CD14-positive monocyte (primary cell): ENCODE data around the gene NPEPL1. TPM values are rescaled to one million over a fixed set of nuclear protein-coding genes. Genes with fewer than 3 reads are reported as not detected.

Source experiments
- DNase-seq, 3 donors: peaks; one replicate each; pipeline ENCODE4 v3.0.0-alpha.2; 2011 to 2022
- H2AFZ ChIP-seq: 2 replicates; pipeline ENCODE4 v1.6.0; 2012; ENCODE audit warnings: mild to moderate bottlenecking, low read depth, low read length, inconsistent platforms; ENCODE audit not compliant: insufficient read depth, poor library complexity, severe bottlenecking
- H3K27ac ChIP-seq, 2 donors: 1 replicate in 1 of 2; 2 replicates in 1 of 2; pipeline ENCODE4 v1.5.1; 2012 to 2013; ENCODE audit warnings: low read length in 2 of 2, control low read depth in 1 of 2, inconsistent platforms in 1 of 2, low read depth in 1 of 2, mild to moderate bottlenecking in 1 of 2
- H3K27me3 ChIP-seq, 2 donors: one replicate each; pipeline versions ENCODE4 v1.6.0 to v1.6.1; 2011 to 2013; ENCODE audit warnings: low read length in 2 of 2; ENCODE audit not compliant: control insufficient read depth in 2 of 2, insufficient read depth in 2 of 2
- H3K36me3 ChIP-seq, 2 donors: replicated peaks in 1 of 2; 1 replicate in 1 of 2; 2 replicates in 1 of 2; pipeline versions ENCODE4 v1.5.1 to v1.6.1; 2012 to 2013; ENCODE audit warnings: low read length in 2 of 2, control low read depth in 1 of 2, inconsistent platforms in 1 of 2, mild to moderate bottlenecking in 1 of 2; ENCODE audit not compliant: insufficient read depth in 2 of 2, control insufficient read depth in 1 of 2
- H3K4me1 ChIP-seq, 2 donors: 1 replicate in 1 of 2; 2 replicates in 1 of 2; pipeline versions ENCODE4 v1.5.1 to v1.6.1; 2012 to 2013; ENCODE audit warnings: low read length in 2 of 2, control low read depth in 1 of 2, inconsistent platforms in 1 of 2, mild to moderate bottlenecking in 1 of 2, moderate library complexity in 1 of 2; ENCODE audit not compliant: insufficient read depth in 2 of 2, control insufficient read depth in 1 of 2
- H3K4me2 ChIP-seq: replicated peaks from 2 replicates; pipeline ENCODE3; 2012; ENCODE audit warnings: low read length, moderate library complexity, mild to moderate bottlenecking; ENCODE audit not compliant: poor library complexity, severe bottlenecking; ENCODE audit errors: extremely low read depth
- H3K4me3 ChIP-seq, 3 experiments: fragments of 200-600 bp in 1 of 3; sonication (generic) in 1 of 3; replicated peaks in 1 of 3; 1 replicate in 2 of 3; 2 replicates in 1 of 3; pipeline ENCODE4 v1.5.1; 2011 to 2013; ENCODE audit warnings: low read length in 3 of 3, mild to moderate bottlenecking in 3 of 3, control low read depth in 2 of 3, low read depth in 2 of 3, inconsistent platforms in 1 of 3, moderate library complexity in 1 of 3
- H3K79me2 ChIP-seq: 2 replicates; pipeline ENCODE4 v1.6.0; 2012; ENCODE audit warnings: mild to moderate bottlenecking, control low read depth, inconsistent platforms, low read length, moderate library complexity; ENCODE audit not compliant: insufficient read depth
- H3K9ac ChIP-seq: 2 replicates; pipeline ENCODE4 v1.6.0; 2017; ENCODE audit warnings: low read length, mild to moderate bottlenecking; ENCODE audit not compliant: insufficient read depth, poor library complexity, severe bottlenecking
- H3K9me3 ChIP-seq, 2 donors: replicated peaks in 1 of 2; 1 replicate in 1 of 2; 2 replicates in 1 of 2; pipeline versions ENCODE4 v1.5.1 to v1.6.1; 2012 to 2013; ENCODE audit warnings: low read length in 2 of 2, control low read depth in 1 of 2; ENCODE audit not compliant: control insufficient read depth in 1 of 2, insufficient read depth in 1 of 2
- H4K20me1 ChIP-seq: 2 replicates; pipeline ENCODE4 v1.6.0; 2012; ENCODE audit warnings: mild to moderate bottlenecking, low read length, control low read depth, moderate library complexity; ENCODE audit not compliant: insufficient read depth
- H3K27ac Mint-ChIP-seq, 7 donors: one replicate each; pipeline ENCODE4 v1.8.0; 2020; ENCODE audit warnings: mild to moderate bottlenecking in 7 of 7, mixed read lengths in 7 of 7, moderate library complexity in 6 of 7, inconsistent platforms in 2 of 7
- H3K27me3 Mint-ChIP-seq, 3 donors: one replicate each; pipeline ENCODE4 v1.8.0; 2021 to 2022; ENCODE audit warnings: low read depth in 3 of 3, mild to moderate bottlenecking in 3 of 3, mixed read lengths in 3 of 3, moderate library complexity in 3 of 3, inconsistent platforms in 1 of 3
- H3K36me3 Mint-ChIP-seq, 2 donors: one replicate each; pipeline ENCODE4 v1.8.0; 2020; ENCODE audit warnings: mixed read lengths in 2 of 2, inconsistent platforms in 1 of 2, mild to moderate bottlenecking in 1 of 2
- H3K4me1 Mint-ChIP-seq: one replicate; pipeline ENCODE4 v1.8.0; 2020; ENCODE audit warnings: mild to moderate bottlenecking, mixed read lengths
- H3K4me3 Mint-ChIP-seq, 2 donors: one replicate each; pipeline ENCODE4 v1.8.0; 2020; ENCODE audit warnings: mild to moderate bottlenecking in 2 of 2, mixed read lengths in 2 of 2, moderate library complexity in 1 of 2
- H3K9me3 Mint-ChIP-seq, 7 donors: one replicate each; pipeline ENCODE4 v1.8.0; 2020 to 2022; ENCODE audit warnings: mixed read lengths in 7 of 7, mild to moderate bottlenecking in 6 of 7, moderate library complexity in 6 of 7, inconsistent platforms in 2 of 7
- WGBS: methylation state at CpG from one replicate; pipeline ENCODE4 v1.1.5; 2013; ENCODE audit warnings: missing lambda C conversion rate; ENCODE audit not compliant: insufficient coverage; 5-methylcytosine and 5-hydroxymethylcytosine counted together
- intact Hi-C, 2 donors: fragments of 100-400 bp; cut with micrococcal nuclease; formaldehyde crosslinking; loops; one replicate each; pipeline versions ENCODE4 v1.15.0 to v1.15.1; 2023
- polyA plus RNA-seq, 3 donors: library from polyadenylated mRNA; depleted of rRNA in 1 of 3; unstranded in 2 of 3; stranded (reverse) in 1 of 3; fragments of 300-500 nt in 2 of 3; fragments of >200 nt in 1 of 3; fragmentation: Illumina TruSeq in 2 of 3; gene quantifications; 1 replicate in 2 of 3; 2 replicates in 1 of 3; pipeline ENCODE4 v1.2.3, GENCODE V29; 2012 to 2021
- TF ChIP-seq, protein P1 (sequence below): fragments of 200-600 bp; IDR thresholded peaks from one replicate; pipeline ENCODE4 v1.8.0; 2022; ENCODE audit warnings: antibody characterized with exemption, mild to moderate bottlenecking

Gene NPEPL1
- polyA plus RNA-seq, 3 donors = 37.6 to 109 (median 39.6) TPM

DNA sequence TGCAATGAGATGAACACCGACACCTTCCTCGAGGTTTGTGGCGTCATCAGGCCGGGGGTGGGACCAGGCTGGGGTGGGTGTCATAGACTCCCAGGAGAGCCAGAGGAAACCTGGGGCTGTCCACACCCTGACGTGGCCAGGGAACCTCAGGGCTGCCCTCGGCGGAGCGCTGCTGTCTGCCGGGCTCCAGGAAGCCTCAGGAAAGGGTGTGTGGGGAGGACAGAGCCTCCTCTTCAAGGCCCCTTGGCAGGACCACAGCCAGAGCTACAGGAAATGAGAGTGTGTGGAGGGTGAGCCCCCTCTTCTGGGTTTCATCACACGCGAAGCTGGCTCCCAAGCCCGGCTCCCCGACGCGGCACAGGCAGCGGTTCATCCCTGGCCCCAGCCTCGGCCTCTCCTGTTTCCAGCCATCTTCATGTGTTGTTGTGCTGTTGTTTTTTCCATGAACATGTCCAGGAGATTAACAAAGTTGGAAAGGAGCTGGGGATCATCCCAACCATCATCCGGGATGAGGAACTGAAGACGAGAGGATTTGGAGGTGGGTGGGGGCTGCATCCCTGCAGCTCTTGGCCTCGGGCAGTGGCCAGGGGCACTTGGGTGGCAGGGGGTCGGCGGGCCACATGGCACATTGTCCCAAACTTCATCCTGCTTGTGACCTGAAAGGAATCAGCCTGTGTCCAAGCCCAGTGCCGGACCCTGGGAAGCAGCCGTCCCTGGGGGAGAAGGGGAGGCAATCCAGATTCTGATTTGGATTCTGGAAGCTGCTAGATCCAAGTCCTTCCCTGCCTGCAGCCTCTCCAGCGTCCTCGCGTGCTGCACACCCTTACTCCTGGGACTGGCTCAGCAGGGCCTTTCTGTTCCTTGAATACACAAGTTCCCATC is 6.4 kb downstream of the NPEPL1 start:
- Mint-ChIP-seq H3K9me3 (peaks cover 0 to 1% (median 0%) of the 10 kb centered on the region in 7 donors), H3K36me3 (peaks cover 28 to 42% of the 10 kb centered on the region in 2 donors), H3K4me1 (no peaks in the 10 kb centered on the region), H3K4me3 (no peak overlapping the region), H3K27ac (peak overlapping the region in 1 of 7 donors; percentile 26), H3K27me3 (peaks cover 0 to 2% (median 0%) of the 10 kb centered on the region in 3 donors)
- Histone ChIP-seq H3K9ac (no peak overlapping the region), H4K20me1 (peaks cover 5% of the 10 kb centered on the region), H3K4me1 (peaks cover 9 to 11% of the 10 kb centered on the region in 2 donors), H3K27me3 (no peaks in the 10 kb centered on the region), H3K27ac (no peak overlapping the region), H3K79me2 (peaks cover 10% of the 10 kb centered on the region), H3K4me2 (no peak overlapping the region), H2AFZ (no peak overlapping the region), H3K9me3 (no peaks in the 10 kb centered on the region), H3K4me3 (no peak overlapping the region), H3K36me3 (peaks cover 85 to 92% of the 10 kb centered on the region in 2 donors)
- DNase-seq = no peak
- intact Hi-C loops = no loop called here
- 88% methylated on average over 26 of the region's 27 CpGs for WGBS
- TF ChIP-seq, protein P1, sequence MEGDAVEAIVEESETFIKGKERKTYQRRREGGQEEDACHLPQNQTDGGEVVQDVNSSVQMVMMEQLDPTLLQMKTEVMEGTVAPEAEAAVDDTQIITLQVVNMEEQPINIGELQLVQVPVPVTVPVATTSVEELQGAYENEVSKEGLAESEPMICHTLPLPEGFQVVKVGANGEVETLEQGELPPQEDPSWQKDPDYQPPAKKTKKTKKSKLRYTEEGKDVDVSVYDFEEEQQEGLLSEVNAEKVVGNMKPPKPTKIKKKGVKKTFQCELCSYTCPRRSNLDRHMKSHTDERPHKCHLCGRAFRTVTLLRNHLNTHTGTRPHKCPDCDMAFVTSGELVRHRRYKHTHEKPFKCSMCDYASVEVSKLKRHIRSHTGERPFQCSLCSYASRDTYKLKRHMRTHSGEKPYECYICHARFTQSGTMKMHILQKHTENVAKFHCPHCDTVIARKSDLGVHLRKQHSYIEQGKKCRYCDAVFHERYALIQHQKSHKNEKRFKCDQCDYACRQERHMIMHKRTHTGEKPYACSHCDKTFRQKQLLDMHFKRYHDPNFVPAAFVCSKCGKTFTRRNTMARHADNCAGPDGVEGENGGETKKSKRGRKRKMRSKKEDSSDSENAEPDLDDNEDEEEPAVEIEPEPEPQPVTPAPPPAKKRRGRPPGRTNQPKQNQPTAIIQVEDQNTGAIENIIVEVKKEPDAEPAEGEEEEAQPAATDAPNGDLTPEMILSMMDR = no peak

DNA sequence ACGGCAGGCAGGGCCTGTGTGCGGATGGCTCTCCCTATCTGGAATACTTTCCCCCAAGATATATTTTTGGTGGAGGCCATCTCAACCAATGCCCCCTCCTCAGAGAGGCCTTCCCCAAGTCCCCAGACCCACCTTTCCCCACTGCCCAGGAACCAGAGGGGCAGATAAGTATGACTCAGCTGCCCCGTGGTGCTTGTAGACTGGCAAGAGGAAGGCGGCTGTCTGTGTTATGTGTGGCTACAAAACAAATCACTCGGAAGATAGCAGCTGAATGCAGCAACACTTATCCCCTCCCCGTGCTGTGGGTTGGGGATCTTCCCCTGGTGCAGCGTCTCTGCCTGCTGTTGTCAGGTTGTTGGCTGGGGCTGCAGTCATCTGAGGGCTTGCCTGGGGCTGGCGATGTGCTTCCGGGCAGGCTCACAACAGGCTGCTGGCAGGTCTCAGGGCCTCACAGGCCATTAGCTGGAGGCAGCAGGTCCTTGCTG is 7.1 kb downstream of the NPEPL1 start:
- Mint-ChIP-seq H3K4me1 (no peaks in the 10 kb centered on the region), H3K36me3 (peaks cover 35 to 45% of the 10 kb centered on the region in 2 donors), H3K27ac (peak overlapping the region in 3 of 7 donors; percentile 21 to 66 (median 41)), H3K9me3 (peaks cover 0 to 1% (median 0%) of the 10 kb centered on the region in 7 donors), H3K27me3 (peaks cover 0 to 2% (median 0%) of the 10 kb centered on the region in 3 donors), H3K4me3 (no peak overlapping the region)
- peaks cover 90 to 97% of the 10 kb centered on the region in 2 donors for H3K36me3 ChIP-seq
- intact Hi-C loops = no loop called here
- 91% methylated on average over 8 of the region's 9 CpGs for WGBS
- no peak overlapping the region for H3K9ac ChIP-seq
- H3K79me2 ChIP-seq = peaks cover 3% of the 10 kb centered on the region
- no peak overlapping the region for H3K27ac ChIP-seq
- no peaks in the 10 kb centered on the region for H3K9me3 ChIP-seq
- no peak overlapping the region for H3K4me3 ChIP-seq
- peaks cover 2 to 4% of the 10 kb centered on the region in 2 donors for H3K4me1 ChIP-seq
- DNase-seq = no peak
- no peak overlapping the region for H2AFZ ChIP-seq
- H3K4me2 ChIP-seq = no peak overlapping the region
- peaks cover 5% of the 10 kb centered on the region for H4K20me1 ChIP-seq
- TF ChIP-seq, protein P1 = no peak
- no peaks in the 10 kb centered on the region for H3K27me3 ChIP-seq
